Keratinocyte (primary cell): ENCODE measurements around the gene TAB2.

Experiments
- CTCF ChIP-seq, 3 experiments: IDR thresholded peaks in 1 of 3; conservative IDR thresholded peaks in 1 of 3; optimal IDR thresholded peaks in 1 of 3; 2 replicates in 2 of 3; 3 replicates in 1 of 3; pipeline versions ENCODE3 to v1.5.1; 2011; ENCODE audit warnings: low read length in 3 of 3, mild to moderate bottlenecking in 3 of 3, moderate library complexity in 2 of 3, control low read depth in 1 of 3, inconsistent platforms in 1 of 3; ENCODE audit not compliant: insufficient read depth in 2 of 3; ENCODE audit errors: extremely low read depth in 1 of 3
- EZH2 ChIP-seq: IDR thresholded peaks from one replicate; pipeline ENCODE4 v1.6.1; 2012; ENCODE audit warnings: inconsistent platforms, mild to moderate bottlenecking, low read length, moderate library complexity

GRCh38 chr6:149335924-149336608, 18.6 kb downstream of the TAB2 start:
- TF ChIP-seq CTCF (optimal IDR thresholded peaks at IDR 0.05 in 1 of 3, IDR thresholded peaks at IDR 0.05 in 1 of 3, conservative IDR thresholded peaks at IDR 0.05 in 1 of 3; ENCODE audit: extremely low read depth in 1 of 3, insufficient read depth in 2 of 3, low read length in 3 of 3): no peak
- TF ChIP-seq EZH2: no peak
